Effector CD4-positive, alpha-beta T cell (primary cell): ENCODE results near the gene CPN2.

Source experiments
- DNase-seq: peaks from one replicate; pipeline ENCODE4 v3.0.0-alpha.2; 2020

CPN2 gene

DNA sequence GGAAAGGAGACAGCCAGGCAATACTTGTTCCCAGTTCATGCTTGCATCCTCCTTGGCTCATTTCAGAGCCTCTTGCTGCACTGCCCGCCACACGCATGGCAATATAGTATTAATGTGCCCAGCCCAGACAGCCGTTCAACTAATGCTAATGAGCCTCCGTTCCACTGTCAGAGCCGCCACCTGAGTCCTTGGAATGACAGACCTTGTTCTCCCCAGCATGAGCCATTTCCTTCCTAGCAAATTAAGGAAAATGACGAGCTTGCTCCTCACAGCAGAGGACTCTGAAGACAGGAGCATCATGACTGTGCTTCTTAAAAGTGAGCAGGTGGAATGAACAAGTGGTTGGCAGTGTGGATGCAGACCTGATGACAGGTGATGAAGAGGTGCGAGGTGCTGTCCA is 29.2 kb upstream of the CPN2 start:
- no peak for DNase-seq

DNA sequence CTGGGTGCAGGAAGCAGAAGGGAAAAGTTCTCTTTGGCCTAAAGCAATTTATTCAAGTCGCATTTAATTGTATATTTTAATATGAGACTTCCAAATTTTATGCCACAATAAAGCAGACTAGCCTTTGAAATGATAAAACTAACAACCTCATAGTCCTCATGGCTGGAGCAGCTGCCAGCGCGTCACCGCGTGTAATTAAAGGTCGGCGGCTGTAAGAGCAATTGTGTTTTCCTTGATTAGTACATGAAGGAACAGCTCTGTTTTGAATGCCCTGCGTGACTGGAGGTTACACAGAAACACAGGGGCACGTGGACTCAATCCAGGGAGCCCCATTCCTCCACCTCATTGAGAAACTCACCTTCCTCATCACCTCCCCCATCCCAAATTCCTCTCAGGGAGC is 28.5 kb upstream of the CPN2 start:
- no peak for DNase-seq

DNA sequence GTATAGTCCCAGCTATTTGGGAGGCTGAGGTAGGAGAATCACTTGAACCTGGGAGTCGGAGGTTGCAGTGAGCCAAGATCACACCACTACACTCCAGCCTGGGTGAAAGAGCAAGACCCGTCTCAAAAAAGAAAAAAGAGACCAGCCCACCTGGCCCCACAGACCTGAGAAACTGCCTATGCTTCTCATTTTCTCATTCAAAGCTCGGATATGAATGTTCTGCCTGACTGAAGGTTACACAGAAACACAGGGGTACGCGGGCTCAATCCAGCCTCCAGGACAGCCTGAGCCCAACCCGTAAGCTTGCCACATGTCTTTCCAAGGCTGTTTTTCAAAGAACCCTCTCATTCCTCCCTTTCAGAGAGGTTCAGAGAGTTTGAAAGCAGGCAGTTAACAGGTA is 28.1 kb upstream of the CPN2 start:
- no peak for DNase-seq

DNA sequence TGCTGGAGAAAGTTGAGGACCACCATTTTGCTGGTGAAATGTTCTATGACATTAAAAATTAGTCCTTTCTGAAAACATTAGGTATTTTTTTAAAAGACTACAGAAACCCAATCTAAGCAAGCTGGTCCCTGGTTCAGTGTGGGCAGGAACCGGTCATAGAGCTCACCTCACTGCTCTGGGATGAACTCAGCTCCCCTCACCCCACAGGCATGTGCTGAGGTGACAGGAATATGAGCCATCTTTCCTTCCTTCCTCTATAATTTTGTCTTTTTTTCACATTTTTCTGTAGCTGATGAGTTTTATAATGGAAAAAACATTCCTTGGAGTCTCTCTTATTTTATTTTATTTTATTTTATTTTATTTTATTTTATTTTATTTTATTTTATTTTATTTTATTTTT is 26.6 kb upstream of the CPN2 start:
- no peak for DNase-seq

DNA sequence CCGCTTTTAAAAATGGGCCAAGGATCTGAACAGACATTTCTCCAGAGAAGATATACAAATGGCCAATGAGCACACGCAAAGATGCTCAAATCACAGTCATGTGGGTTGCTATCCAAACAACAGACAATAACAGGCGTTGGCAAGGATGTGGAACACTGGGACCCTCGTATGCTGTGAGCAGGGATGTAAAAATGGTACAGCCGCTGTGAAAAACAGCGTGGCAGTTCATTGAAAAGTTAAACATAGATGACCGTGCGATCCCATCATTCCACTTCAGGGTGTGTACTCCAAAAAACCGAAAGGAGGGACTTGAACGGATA is 25.1 kb upstream of the CPN2 start:
- DNase-seq: no peak

DNA sequence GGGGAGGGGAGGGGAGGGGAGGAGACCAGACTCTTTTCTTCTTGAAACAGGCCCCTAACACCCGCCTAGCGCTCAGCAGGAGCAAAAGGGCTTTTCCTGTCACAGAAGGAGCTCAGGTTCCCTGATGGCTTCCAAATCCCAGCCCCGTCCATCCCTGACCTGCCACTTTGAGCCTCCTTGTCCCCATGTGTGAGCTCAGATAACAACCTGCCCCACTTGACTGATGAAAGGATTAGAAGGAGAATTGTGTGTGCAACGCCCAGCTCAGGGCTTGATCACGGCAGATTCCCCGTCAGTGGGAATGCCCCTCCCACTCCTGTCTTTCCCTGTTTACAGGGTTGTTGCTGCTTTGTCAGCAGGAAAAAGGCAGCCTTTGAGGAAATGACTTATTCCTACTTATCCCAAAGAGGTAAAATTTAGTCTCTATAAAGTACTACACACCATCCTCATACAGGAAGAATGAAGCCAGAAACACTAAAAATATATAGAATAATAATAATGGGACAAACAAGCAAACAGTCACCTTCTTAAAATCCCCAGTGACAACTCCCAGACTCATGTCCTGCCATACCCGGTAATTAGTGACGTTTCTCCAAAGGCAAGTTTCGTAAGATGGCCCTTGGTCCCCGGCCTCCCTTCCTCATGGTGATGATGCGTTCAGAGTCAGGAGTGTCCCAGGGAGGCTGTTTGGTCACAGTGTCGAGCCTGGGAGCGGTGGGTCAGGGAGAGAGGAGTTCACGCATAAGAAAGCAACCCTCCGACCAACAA is 24.5 kb upstream of the CPN2 start:
- no peak for DNase-seq

DNA sequence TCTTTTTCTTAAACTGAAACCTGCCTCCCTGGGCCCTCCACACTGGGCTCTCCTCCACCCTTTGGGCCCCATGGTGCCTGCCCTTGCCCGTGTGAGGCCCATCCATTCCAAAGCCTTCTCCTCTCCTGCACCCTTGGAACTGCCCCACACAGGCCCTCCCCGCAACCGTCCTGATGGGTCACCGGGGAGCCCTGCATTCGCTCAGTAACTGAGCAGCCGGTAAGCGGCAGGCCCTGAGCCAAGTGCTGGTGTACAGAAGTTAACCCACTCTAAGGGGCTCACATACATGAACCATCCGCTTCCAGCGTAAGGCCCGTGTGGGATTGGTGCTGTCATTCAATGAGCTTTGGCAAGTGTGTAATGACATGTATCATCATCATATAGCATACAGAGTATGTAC is 23.8 kb upstream of the CPN2 start:
- DNase-seq: no peak

DNA sequence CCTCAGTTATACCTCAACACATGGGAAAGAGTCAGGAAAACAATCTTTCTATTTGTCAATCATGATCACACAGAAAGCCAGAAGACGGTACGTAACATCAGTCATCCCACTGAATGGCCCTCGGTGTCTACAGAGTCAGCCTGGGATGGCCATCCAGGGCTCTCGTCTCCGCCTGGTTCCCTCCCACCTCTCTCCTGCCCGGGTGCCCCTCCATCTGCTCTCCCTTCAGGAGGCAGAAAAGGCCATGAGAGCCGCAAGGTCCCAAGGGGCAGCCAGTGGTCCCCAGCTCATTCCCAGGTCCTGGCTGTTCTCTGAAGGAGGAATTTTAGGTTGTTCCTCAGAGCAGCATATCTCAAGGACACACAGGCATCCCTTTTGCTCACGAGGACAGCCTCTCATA is 22.8 kb upstream of the CPN2 start:
- DNase-seq: no peak

DNA sequence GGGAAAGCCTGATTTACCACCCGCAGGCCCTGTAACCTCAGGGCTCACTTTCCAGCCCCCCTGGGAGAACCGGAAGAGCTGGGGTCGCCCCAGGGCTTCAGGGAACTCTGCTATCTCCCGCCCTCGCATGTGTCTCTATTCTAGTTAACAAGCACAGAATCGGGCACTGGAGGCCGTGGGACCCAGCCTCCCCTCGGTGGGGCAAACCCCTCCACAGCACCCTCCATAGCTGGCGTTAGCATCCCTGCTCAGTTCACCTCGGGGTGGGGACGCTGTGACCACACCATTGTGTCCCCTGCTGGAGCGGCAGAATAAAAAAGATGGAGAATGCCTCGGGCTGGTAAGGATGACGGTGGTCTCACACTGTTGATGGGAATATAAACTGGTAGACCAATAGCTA is 21.9 kb upstream of the CPN2 start:
- no peak for DNase-seq

DNA sequence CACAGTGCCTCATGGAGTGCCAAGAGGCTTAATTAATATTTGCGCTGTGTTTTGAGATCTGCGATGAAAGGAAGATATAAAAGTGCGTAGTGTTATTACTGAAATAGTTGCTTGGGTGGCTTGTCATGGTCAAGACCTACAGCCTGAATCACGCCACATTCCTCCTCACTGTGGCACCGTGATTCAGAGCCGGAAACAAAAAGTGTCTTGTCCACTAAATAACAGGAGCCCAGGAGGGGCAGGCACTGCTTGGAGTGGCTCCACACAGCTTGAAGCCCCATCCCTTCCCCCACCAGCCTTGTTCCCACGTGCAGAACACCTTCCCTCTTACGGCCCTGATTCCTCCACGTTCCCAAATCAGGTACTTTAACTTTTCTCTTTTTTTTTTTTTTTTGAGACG is 19.6 kb upstream of the CPN2 start:
- no peak for DNase-seq

DNA sequence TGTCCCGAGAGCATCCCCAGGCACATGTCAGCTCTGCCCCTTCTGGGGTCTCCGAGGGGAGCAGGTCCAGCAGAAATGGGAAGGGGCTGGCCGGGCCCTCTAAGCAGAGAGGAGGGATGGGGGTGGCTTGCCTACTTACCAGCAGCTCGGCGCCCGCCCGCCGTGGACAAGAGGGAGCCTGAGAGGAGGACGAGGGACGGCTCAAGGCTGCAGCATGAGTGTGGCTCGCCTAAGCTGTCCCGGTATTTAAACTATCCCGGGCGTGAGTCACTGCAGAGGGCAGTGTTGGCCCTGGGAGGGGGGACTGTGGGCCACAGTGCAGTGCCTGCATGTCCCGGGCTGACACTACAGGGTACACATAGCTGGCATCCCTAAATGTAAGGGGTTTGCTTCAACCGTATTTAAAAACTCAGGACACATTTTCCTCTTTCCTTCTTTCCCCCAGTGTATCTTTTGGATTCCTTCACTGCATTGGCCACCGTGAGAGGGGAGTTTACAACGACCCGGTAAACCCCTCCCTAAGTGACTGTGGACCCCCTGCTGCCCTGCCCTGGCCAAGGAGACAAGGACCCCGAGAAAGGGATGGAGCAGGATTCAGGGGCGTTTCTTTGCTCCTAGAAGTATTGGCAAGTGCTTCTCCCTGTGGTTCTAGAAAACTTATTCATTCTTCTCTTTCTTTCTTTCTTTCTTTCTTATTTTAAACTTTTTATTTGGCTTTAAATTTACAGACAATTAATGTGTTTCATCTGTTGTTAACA is 18.6 kb upstream of the CPN2 start, which contains the start of gene LRRC15:
Gene LRRC15 (minus strand): TSS at position 222 of the 758 bp plus-strand sequence. CDS start 8,700 bp downstream, outside the sequence.
- no peak for DNase-seq

DNA sequence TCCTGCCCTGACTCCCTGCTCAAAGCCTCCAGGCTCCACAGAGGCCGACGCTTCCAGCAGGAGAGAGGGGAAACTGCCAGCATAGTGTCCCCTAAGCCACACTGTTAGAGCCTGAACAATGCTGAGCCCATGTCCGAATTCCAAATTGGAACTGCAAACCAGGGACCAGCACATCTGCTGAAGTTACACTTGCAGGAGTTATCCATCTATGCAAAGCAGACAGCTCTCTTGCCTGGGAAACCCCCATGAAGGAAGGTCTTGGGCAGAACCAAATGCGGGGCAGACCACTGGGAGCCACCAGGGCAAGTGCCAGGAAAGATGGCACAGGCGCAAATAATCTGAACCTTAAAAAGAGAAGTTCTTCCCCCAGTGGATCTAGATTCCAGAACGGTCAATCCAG is 17.8 kb upstream of the CPN2 start:
- no peak for DNase-seq

DNA sequence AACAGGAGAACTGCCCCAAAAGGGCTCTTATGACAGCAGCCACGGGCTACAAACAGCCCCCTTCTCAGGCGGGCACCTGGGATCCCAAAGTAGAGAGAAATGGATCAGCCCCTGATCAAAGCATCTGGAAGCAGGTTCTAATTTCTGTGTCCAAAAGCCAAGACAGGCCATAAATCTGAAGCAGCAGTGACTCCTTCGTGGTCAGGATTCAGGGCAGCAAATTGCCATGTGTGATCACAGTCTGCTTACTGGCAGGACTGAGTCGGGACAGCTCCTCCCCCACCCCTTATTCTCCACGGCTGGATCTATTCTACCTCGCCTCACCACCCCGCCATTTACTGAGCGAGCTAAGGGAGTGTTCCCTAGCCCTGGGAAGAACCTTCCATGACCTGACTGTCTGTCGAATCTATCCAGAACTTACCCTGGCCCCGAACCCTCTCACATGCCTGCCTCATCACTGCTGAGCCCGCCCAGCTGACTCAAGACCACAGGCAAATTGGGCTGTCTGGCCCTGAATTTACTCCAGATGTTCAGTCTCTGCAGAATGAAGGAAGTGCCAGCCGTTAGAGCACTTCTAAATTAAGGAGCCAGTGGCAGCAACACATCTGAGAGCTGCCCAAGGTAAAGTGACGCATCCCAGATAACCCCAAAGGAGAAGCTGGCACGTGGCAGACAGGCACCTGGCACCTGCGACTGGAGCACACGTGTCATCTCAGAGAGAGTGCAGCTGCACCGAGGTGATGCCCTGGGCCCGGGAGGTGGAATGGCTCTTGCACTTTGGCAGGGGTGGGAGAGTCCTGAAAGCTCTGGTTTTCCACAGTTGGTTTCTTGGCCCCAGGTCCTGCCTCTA is 17.1 kb upstream of the CPN2 start:
- no peak for DNase-seq

DNA sequence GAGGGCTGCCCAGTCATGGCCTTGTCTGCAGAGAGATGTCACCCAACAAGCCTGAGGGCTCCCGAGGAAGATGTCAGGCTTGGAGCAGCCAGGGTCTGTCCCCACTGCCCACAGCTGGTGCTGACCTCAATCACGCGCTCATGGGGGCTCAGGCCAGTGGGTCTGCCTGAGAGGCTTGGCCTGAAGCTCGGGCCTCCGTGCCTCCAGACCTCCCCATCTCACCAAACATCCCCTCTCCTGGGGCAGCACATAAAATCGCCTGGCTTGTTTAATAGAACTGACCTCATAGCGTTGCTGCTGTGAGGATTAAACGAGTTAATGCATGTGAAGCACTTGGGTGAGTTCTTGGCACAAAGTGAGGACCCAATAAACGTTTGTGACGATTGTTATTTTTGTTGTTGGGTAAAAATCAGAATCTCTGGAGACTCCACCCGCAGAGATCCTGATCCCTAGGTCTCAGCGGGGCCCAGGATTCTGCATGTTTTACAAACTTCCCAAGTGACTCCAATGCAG is 14.9 kb upstream of the CPN2 start:
- DNase-seq: no peak

DNA sequence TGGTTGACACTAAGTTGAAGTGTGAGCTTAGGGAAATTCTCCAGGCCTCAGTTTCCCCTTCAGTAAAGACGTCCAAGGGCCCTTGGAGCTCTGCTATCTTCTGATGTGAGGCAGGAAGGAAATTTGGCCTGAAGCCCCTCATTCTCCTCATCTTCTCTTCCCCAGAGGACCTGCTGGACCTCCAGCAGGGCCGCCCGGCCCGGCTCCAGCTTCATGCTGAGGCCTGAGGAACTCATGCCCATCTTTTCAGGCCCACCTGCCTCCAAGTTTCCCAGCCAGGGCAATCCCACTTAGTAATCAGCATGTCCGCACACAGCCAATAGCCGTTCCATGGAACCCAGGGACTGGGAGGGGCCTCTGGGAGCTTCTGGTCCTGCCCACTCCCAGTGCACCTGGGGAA is 14.4 kb upstream of the CPN2 start:
- no peak for DNase-seq

DNA sequence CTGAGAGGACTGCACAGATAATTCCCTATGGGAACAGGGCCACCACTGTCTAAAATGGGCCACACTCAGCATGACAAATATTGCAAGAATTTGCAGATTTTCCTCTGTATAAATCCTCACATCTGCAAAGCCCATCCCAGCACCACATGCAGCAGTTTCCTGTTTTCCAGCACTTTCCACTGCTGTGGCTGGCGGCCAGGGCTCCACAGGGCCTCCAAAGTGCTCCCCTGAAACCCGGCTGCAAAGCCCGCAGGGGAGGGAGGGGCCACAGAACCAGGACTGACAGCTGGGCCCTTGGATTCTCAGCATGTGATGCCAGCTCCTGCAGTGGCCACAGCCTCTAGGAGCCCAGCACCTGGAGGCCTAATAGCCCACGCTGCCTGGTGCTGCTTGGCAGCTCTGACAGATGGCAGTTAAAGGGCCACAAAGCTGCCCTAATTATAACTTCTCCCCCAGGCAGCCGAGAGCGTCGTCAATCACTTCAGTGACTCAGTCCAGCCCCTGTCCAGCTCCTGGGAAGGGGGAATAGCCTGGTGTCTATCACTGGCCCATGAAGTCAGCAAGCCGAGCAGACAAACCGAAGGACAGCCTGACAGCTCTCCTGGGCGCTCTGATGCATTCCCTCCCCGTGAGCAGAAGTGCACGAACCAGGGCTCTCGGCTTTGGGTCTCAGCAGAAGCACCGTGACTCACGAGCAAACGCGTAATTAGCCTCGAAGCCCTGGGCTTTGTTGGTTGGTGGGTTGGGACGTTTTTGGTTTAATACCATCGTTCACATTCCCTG is 13.7 kb upstream of the CPN2 start:
- DNase-seq: no peak

DNA sequence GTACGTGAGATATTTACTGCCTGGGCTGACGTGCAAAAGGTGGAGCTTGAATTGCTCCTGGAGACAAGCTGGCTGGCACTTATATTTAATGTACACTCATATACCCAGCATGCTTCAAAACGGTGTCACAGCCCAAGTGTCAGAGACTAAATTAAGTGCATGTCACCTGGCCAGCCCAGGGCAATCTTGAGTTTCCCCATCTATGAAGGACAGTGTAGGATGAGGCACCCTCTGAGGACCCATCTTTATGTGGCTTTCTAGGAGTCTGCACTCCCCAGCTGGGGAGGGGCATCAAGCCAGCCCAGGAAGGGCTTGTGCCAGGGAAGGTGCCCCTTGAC is 13.2 kb upstream of the CPN2 start:
- no peak for DNase-seq

DNA sequence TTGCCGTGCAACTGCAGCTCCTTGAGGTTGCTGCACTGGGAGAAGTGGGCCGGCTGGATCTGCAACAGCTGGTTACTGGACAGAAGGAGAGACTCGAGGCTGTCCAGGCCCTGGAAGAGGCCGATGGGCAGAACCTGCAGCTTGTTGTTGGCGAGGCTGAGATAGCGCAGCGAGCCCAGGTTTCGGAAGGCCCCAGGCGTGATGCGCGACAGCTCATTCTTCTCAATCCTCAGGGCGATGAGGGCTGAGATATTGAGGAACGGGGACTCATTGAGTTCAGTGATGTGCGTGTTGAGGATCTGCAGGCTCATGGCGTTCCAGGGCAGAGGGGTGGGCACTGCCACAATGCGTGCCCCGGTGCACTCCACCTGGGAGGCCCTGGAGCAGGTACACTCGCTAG is 9.4 kb upstream of the CPN2 start:
- no peak for DNase-seq

DNA sequence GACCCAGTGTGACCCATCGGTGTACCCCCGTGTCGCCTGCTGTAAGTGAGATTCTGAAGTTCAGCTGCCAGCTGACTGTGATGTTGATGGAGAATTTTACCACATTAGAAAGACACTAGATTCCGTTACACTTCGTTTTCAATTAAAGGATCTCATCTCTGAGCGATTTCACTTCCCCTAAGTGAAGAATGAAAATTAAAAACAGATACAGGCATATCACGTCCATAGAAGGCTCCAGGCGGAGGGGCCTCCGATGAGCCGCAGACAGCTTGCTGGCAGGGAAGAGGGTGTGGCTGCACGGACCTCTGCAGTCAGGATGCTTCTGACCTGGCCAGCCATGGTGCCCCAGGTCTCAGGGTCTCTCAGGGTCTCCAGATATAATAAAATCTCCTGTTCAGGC is 6.6 kb upstream of the CPN2 start:
- no peak for DNase-seq

DNA sequence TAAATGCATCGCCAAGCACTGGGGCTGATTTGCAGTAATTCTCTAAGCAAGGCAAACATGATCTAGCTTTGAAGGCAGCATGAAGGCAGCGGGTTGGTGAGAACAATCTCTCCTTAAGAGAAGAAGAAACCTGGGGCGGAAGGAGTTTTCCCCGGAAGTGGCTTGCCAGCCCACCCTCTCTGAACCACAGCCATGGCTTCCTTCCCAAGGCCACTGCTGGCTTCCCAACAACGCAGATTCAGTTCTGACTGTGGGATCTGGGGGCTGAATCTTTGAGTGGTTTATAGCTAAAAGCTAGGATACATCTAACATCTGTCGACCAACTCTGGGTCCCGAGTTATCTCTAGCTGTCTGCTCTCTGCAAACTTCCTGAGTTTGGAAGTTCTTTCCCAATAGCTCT is 4.3 kb upstream of the CPN2 start:
- DNase-seq: no peak

DNA sequence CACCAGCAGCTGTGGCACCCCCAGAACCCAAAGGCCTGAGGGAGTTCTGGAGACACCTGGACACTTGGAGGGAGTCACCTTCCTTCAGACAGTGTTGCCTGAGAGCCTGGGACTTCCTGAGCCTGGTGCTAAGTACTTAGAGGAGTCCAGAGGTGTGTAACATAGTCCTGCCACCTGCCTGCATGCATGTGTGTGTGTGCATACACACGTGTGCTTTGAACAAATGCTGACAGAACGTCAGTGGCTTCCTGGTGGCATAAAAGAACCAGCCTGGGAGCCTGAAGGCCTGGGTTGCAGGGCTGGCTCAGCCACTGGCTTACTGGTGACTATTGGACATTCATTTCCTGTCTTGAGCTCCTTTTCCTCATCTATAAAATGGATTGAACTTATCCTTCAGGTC is 3.2 kb upstream of the CPN2 start:
- DNase-seq: no peak

DNA sequence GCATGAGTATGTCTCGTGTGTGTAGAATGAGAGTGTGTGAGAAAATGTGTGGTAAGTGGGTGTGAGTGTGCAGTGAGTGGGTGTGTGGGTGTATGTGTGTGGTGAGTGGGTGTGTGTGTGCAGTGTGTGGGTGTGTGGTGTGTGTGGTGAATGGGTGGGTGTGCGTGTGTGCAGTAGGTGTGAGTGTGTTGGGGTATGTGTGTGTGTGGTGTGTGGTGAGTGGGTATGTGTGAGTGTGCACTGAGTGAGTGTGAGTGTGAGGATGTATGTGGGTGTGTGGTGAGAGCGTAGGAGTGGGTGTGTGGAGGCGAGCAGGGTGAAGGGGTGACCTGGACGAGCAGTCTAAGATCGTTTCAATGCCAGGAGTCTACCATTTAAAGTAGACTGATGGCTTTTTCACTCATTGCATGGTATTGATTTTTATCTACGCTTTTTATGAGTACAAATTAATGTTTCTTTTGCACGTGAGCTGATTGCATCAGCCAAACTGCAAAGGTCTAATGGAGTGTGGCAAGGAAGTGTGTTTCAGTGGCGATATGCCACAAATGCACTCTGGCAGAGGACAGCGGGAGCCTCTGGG is 1.6 kb upstream of the CPN2 start:
- no peak for DNase-seq
